Progenitor cell of endocrine pancreas (in vitro differentiated cells): ENCODE data around the gene RNF213. TPM values are rescaled to one million over a fixed set of nuclear protein-coding genes. Genes with fewer than 3 reads are reported as not detected.
A peak's percentile ranks its signal among the peaks of the same experiment; 100 is the strongest.
"Not testable (repeated sequence)": the region's sequence is repeated elsewhere in the genome, so short reads cannot be mapped to it uniquely, and the experiment has no call there.

Source experiments
- DNase-seq: peaks from one replicate; pipeline ENCODE4 v3.0.0; 2021; ENCODE audit warnings: low spot score; ENCODE audit not compliant: unreplicated experiment
- H3K27ac Mint-ChIP-seq: 2 replicates; pipeline ENCODE4 v1.8.0; 2021; ENCODE audit warnings: mild to moderate bottlenecking, moderate library complexity, mixed read lengths
- H3K27me3 Mint-ChIP-seq: 2 replicates; pipeline ENCODE4 v1.8.0; 2021; ENCODE audit warnings: mixed read lengths
- H3K36me3 Mint-ChIP-seq: 2 replicates; pipeline ENCODE4 v1.8.0; 2022; ENCODE audit warnings: mixed read lengths; ENCODE audit not compliant: insufficient read depth
- H3K4me1 Mint-ChIP-seq: 2 replicates; pipeline ENCODE4 v1.8.0; 2021; ENCODE audit warnings: low read depth, mixed read lengths
- H3K4me3 Mint-ChIP-seq: 2 replicates; pipeline ENCODE4 v1.8.0; 2021; ENCODE audit warnings: low read depth, mild to moderate bottlenecking, moderate library complexity, mixed read lengths
- H3K9me3 Mint-ChIP-seq: 2 replicates; pipeline ENCODE4 v1.8.0; 2021; ENCODE audit warnings: low read depth, mixed read lengths
- CTCF ChIP-seq: fragments of 200-600 bp; sonication (generic); IDR thresholded peaks from one replicate; pipeline ENCODE4 v1.5.0; 2021; ENCODE audit warnings: antibody characterized with exemption, mild to moderate bottlenecking; ENCODE audit not compliant: unreplicated experiment
- total RNA-seq: library from RNA; stranded (reverse); gene quantifications from 2 replicates; pipeline ENCODE4 v1.2.1, GENCODE V29; 2021

Gene RNF213
- total RNA-seq, 1 donor from 2014 or later = 57.6 TPM

- H3K27ac Mint-ChIP-seq = no peak overlapping the region
- H3K4me3 Mint-ChIP-seq = no peak overlapping the region
- TF ChIP-seq CTCF = no peak
- H3K9me3 Mint-ChIP-seq = no peaks in the 10 kb centered on the region
- DNase-seq = no peak
- peaks cover 2% of the 10 kb centered on the region for H3K36me3 Mint-ChIP-seq
- H3K27me3 Mint-ChIP-seq = peaks cover 9% of the 10 kb centered on the region
- H3K4me1 Mint-ChIP-seq = peaks cover 2% of the 10 kb centered on the region
Observed at GRCh38 chr17:80254396-80255251, 6.0 kb upstream of the RNF213 start.

- H3K4me1 Mint-ChIP-seq = peaks cover 4% of the 10 kb centered on the region
- peaks cover 9% of the 10 kb centered on the region for H3K27me3 Mint-ChIP-seq
- no peak overlapping the region for H3K4me3 Mint-ChIP-seq
- no peak for TF ChIP-seq CTCF
- no peak for DNase-seq
- H3K9me3 Mint-ChIP-seq = no peaks in the 10 kb centered on the region
- H3K36me3 Mint-ChIP-seq = peaks cover 2% of the 10 kb centered on the region
- H3K27ac Mint-ChIP-seq = no peak overlapping the region
Observed at GRCh38 chr17:80256034-80256350, 4.7 kb upstream of the RNF213 start.

GRCh38 chr17:80257716-80258213 lies 2.9 kb upstream of the RNF213 start:
- DNase-seq = no peak
- H3K36me3 Mint-ChIP-seq = no peaks in the 10 kb centered on the region
- no peak for TF ChIP-seq CTCF
- H3K27ac Mint-ChIP-seq = no peak overlapping the region
- H3K4me3 Mint-ChIP-seq = peak overlapping the region; percentile 37
- peaks cover 9% of the 10 kb centered on the region for H3K27me3 Mint-ChIP-seq
- no peaks in the 10 kb centered on the region for H3K9me3 Mint-ChIP-seq
- H3K4me1 Mint-ChIP-seq = peaks cover 15% of the 10 kb centered on the region

GRCh38 chr17:80258296-80258695 lies 2.4 kb upstream of the RNF213 start:
- H3K9me3 Mint-ChIP-seq, H3K27ac Mint-ChIP-seq, DNase-seq, H3K36me3 Mint-ChIP-seq, H3K27me3 Mint-ChIP-seq: not testable (repeated sequence)
- peak overlapping the region; percentile 86 for H3K4me3 Mint-ChIP-seq
- H3K4me1 Mint-ChIP-seq = peaks cover 15% of the 10 kb centered on the region

GRCh38 chr17:80259457-80260068 lies 1.1 kb upstream of the RNF213 start:
- TF ChIP-seq CTCF = no peak
- Mint-ChIP-seq H3K9me3 (no peaks in the 10 kb centered on the region), H3K4me1 (peaks cover 15% of the 10 kb centered on the region), H3K36me3 (no peaks in the 10 kb centered on the region), H3K27ac (peak overlapping the region; percentile 62), H3K4me3 (peak overlapping the region; percentile 86), H3K27me3 (peaks cover 9% of the 10 kb centered on the region)
- DNase-seq = no peak
